VCaP (cell line): ENCODE data around the gene AVPI1.

ENCODE experiments used
- H3K27ac ChIP-seq: fragments of 450-650 bp; 2 replicates; pipeline ENCODE4 v1.5.1; 2017
- TF ChIP-seq, protein P1 (sequence below): fragments of 450-650 bp; conservative IDR thresholded peaks from 2 replicates; pipeline ENCODE4 v1.5.1; 2017; ENCODE audit warnings: mild to moderate bottlenecking, moderate library complexity

AVPI1 gene

DNA sequence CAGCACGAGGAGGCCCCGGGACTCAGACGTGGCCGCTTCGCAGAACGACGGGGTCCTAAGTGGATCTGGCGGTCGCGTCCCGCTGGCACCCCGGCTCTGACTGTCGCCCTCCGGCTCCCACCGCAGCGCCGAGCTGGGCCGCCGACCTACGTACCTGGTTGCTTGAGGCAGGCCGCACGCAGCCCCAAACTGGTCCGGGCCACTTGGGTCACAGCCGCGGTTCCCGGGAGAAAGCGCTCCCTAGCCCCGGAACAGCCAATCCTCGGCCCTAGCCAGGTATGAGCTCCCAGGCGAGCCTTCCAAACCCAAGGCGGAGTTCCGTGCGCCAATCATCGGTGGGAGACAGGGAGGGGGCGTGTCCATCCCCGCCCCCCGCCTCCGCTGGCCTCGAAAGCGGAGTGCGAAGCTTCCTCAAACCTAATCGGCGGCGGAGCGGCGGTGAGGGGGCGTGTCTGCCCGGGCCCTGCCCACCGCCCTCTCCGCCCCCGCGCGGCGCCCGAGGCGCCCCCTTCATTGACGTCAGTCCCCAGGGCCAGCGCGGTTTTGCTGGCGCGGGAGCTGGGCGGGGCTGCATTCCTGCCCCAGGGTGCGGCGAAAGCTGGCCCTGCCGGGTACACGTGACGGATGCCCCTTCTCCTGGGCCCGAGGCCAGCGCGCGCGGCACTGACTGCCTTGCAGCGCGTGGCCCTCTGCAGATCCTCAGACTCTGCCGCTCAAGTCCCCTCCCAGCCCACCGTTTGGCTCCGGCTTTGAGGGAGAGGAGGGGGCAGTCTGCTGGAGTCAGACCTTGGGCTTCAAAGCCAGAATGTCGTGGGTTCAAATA is at the start of gene AVPI1:
Gene AVPI1 (minus strand): TSS at position 280 of the 823 bp plus-strand sequence. CDS start 7,336 bp downstream, outside the sequence.
- TF ChIP-seq, protein P1, sequence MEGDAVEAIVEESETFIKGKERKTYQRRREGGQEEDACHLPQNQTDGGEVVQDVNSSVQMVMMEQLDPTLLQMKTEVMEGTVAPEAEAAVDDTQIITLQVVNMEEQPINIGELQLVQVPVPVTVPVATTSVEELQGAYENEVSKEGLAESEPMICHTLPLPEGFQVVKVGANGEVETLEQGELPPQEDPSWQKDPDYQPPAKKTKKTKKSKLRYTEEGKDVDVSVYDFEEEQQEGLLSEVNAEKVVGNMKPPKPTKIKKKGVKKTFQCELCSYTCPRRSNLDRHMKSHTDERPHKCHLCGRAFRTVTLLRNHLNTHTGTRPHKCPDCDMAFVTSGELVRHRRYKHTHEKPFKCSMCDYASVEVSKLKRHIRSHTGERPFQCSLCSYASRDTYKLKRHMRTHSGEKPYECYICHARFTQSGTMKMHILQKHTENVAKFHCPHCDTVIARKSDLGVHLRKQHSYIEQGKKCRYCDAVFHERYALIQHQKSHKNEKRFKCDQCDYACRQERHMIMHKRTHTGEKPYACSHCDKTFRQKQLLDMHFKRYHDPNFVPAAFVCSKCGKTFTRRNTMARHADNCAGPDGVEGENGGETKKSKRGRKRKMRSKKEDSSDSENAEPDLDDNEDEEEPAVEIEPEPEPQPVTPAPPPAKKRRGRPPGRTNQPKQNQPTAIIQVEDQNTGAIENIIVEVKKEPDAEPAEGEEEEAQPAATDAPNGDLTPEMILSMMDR, result no peak
- H3K27ac ChIP-seq, result peak within 1 kb of the TSS; percentile 65

GRCh38 chr10:97736403-97736901 is 49.4 kb upstream of the AVPI1 start:
- TF ChIP-seq, protein P1, result no peak
- H3K27ac ChIP-seq, result peak overlapping the region; percentile 73

GRCh38 chr10:97734021-97734420 is 47.0 kb upstream of the AVPI1 start:
- H3K27ac ChIP-seq, result no peak overlapping the region
- TF ChIP-seq, protein P1, result no peak

DNA sequence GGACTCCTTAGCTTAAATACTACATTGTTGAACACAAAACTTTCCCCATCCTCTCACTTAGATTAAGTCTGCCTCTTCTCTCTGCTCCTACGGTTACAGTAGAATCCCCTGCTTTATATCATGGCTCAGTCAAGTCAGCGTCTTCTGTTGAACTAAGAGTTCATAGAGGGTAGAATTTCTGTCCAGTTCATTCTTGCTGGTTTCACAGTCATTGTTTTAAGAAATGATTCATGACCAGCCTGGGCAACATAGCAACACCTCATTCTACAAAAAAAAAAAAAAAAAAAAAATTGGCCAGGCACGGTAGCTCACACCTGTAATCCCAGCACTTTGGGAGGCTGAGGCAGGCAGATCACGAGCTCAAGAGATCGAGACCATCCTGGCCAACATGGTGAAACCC is 46.2 kb upstream of the AVPI1 start:
- TF ChIP-seq, protein P1, result no peak

DNA sequence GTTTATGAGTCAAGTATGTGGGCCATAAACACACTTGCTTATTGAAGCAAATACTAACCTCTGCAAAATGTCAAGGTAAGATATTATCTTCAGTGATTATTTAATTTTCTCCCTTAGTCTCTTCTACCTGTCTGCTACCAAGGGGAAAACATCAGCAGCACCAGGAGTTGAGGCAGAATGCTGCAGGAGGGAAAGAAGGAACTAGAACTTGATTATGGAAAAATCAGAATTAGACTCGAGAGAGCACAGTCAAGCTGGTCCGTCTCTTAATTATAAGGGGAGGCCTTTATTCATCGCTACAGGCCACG is 45.0 kb upstream of the AVPI1 start:
- no peak overlapping the region for H3K27ac ChIP-seq

More for the DNA sequence above, 46.2 kb upstream of the AVPI1 start:
- no peak overlapping the region for H3K27ac ChIP-seq

DNA sequence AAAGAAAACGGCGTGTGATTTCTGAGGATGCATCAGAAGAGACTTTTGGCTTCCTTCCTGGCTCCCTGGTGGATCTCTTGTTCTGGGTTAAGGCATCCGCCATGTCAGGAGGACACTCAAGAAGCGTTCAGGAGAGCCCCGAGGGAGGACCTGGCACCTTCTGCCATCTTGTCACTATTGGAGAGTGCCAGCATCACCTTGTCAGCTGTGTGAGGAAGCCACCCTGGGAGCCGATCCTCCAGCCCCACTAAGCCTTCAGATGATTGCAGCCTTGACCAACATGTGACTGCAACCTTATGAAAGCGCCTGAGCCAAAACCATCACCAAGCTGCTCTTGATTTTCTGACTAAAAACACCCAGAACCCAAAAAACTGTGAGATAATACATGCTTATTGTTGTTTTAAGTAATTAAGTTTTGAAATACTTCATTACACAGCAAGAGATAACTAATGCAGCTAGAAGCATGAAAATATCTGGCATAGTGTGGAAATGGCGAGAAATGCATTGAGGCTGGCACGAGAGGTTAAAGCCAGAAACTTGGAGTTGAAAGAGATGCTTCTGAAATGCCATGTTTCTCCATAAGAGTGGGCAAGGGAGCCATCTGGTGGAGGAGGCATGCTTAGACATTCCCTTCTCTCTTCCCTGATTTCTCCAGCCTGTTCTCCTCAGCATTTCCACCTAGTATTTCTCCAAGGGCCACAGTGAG is 44.5 kb upstream of the AVPI1 start:
- TF ChIP-seq, protein P1, result peak; percentile 86
- no peak overlapping the region for H3K27ac ChIP-seq

More for the DNA sequence above, 45.0 kb upstream of the AVPI1 start:
- TF ChIP-seq, protein P1, result peak; percentile 47; the same call in 1 of the 2 replicates

DNA sequence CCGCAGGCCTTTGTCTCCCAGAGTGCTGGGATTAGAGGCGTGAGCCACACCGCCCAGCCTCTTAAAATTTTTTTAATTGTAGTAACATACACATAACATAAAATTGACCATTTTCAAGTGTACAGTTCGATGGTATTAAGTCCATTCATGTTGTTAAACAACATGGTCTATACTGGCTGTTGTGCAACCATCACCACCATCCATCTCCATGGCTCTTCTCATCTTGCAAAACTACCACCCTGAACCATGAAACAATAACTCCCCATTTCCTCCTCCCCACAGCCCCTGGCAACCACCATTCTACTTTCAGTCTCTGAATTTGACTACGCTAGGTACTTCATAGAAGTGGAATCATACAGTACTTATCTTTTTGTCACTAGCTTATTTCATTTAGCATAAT is 42.0 kb upstream of the AVPI1 start:
- TF ChIP-seq, protein P1, result no peak

More for the DNA sequence above, 42.0 kb upstream of the AVPI1 start:
- H3K27ac ChIP-seq, result no peak overlapping the region
